Measurements from ENCODE around the gene KIF26B. TPM values are rescaled to one million over a fixed set of nuclear protein-coding genes. Genes with fewer than 3 reads are reported as not detected.

The KIF26B gene
- polyA plus RNA-seq, 4 donors = 31.8 to 38.0 (median 33.9) TPM

DNA sequence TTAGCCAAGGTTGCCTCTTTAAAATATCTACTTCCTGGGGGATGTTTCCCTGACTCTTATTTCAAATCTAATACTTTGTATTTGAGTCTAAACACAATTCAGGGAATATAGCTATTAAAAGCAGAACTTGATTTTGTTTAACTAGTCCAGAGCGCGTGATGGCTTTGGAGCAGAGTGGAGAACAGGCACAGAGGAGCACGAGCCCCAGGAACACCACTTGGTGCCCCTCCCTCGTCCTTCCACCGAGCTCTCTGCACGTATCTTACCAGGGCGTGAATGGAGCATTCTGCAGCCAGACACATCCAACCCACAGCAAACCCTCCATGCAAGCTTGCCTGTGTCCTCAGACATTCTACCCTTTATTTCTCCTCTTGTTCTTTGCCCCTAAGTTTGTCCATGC lies 14.1 kb downstream of the KIF26B start:
- no peak for DNase-seq (ENCODE audit: low read depth in 4 of 4, low spot score in 3 of 4)

DNA sequence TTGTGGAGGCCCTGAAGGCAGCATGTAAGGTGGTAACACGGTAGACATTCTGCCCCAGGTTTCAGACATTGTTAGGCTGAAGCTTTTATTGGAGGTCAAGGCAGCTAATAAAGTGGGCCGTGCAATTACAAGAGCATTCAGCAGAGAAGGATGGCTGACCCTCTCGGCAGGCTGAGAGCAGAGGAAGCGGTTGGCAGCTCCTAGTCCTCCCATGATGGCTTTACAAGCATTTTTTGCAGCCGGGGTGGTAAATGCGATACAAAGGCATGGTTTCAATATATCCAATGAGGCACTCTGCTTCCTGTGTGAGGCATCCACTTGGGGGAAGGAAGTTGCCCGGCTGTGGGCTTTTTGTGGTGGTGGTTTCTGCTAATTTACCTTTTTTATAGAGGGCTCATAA lies 14.6 kb downstream of the KIF26B start:
- no peak for DNase-seq (ENCODE audit: low read depth in 4 of 4, low spot score in 3 of 4)

DNA sequence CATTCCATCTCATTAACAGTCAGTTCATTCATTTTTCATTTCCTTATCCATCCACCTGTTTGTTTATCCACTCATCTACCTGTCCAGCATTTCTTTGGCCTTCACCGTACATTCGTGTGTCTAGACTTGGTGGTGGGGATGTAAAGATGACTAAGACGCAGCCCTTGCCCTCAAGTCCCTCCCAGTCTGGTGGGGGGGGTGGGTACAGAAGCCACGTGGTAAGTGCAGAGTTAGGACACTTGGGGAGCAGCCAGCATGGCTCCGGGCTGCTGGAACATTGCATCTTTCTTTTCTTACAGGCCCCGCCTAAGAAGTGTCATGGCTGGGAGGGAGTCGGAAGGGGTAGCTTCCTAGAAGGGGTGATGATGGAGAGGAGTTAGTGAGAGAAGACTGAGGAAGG lies 17.2 kb downstream of the KIF26B start:
- no peak for DNase-seq (ENCODE audit: low read depth in 4 of 4, low spot score in 3 of 4)

GRCh38 chr1:245172829-245173228 lies 18.0 kb downstream of the KIF26B start:
- no peak for DNase-seq (ENCODE audit: low read depth in 4 of 4, low spot score in 3 of 4)

DNA sequence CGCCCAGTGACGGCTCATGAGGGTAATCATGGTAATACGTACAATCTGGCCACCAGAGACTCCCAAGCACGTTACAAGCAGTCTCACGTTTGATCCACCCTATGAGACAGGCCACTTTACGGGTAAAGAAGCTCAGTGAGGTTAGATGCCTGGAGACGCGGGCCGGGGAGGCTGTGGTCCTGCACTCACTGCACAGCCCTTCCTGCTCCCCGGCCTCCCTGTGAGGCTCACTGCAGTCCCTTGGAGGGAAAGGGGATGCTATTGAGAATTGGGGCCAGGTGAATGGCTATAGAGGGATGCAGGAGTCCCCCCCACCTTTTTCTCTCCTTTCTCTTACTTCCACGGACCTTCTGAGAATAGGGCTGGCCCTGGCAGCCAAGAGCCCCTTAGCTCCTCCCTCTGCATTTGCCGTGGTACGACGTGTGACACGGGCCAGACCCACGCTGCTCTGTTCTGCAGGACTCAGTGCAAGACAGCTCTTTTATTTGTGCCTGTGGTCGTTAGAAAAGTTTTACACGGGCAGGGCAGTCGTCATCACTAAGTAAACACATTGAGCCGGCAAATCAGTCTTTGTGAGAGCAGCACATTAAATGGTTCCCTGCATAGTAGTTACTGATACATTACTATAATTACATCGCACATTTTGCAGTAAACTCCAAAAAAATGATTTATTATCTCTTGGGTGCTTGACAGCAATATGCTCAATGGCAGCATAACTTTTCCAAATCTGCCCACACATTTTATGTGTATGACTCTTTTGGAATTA lies 18.8 kb downstream of the KIF26B start:
- no peak for DNase-seq (ENCODE audit: low read depth in 4 of 4, low spot score in 3 of 4)

DNA sequence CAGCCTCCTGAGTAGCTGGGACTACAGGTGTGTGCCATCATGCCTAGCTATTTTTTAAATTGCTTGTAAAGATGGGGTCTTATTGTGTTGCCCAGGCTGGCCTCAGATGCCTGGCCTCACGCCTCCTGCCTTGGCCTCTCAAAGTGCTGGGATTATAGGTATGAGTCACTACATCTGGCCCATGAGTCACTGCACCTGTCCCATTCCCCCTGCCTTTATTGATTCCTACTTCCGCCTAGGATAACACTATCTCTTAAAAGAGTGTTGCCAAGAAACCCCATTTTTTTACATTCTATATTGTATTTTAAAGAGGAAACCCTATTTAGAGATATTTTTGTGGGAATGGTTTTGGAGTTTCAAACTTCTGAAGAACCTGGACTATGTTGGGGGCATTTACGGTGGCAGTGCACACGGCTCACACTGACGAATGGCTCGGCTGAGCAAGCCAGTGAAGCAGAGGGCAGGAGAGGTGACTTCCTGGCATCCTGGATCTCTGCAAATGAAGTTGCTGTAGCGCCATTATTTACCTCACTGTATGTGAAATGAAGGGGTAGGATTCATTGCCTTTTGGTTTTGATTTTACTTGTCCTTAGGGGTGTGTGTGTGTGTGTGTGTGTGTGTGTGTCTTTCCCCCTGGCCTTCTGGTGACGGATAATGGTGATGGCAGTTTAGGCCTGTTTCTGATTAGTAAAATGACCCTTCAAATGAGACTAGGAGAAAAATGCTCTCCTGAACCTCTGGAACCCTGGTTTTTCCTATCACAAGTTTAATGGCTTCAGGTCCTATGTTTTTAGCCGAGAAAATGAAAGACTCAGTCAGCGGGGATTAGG lies 22.5 kb downstream of the KIF26B start:
- no peak for DNase-seq (ENCODE audit: low read depth in 4 of 4, low spot score in 3 of 4)

- DNase-seq (ENCODE audit: low read depth in 4 of 4, low spot score in 3 of 4) = no peak
Observed at GRCh38 chr1:245179706-245180105, 24.9 kb downstream of the KIF26B start.

DNA sequence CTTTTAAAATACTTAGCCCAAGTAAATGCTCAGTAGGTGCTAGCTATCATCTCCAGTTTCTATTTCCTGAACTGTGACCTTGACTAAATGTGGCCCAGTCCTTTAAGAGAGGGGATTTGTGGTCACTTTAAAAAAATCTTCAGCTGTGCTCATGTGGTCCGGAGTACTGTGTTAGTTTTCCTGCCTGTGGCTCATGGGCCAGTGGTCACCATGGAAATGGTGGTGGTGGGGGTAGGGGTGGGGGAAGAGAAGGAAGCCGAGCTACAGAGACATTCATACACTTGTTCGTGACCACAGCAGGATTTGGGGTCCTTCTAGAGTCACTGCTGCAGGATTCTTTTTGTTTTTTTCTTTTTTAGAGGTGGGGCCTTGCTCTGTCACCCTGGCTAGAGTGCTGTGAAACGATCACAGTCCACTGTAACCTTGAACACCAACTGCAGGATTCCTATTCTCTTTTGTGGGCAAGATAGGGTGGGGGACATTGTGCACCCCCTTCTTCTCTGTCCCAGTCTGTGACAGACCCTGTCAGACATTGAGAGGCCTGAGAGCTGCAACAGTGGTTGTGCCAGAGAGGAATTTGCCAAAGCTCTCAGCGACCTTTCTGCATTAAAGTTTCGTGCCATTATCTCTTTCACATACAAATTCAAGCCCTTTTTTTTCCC lies 25.8 kb downstream of the KIF26B start:
- DNase-seq (ENCODE audit: low read depth in 4 of 4, low spot score in 3 of 4) = no peak

- DNase-seq (ENCODE audit: low read depth in 4 of 4, low spot score in 3 of 4) = no peak
Observed at GRCh38 chr1:245181158-245181517, 26.4 kb downstream of the KIF26B start.

DNA sequence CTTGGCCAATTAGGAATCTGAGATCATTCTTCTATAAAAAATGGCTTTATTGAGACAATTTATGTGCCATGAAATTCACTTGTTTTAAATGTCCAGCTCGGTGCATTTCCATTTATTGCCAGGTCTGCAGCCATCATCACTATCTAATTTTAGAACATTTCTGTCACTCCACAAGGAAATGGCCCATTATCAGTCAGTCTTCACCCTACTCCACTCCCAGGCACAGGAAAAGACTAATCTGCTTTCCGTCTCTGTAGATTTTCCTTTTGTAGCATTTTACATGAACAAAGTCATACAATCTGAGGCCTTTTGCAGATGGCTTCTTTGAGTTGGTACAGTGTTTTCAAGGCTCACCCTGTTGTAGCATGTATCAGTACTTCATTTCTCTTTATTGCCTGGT lies 27.2 kb downstream of the KIF26B start:
- DNase-seq (ENCODE audit: low read depth in 4 of 4, low spot score in 3 of 4) = no peak

GRCh38 chr1:245183429-245183828 lies 28.6 kb downstream of the KIF26B start:
- no peak for DNase-seq (ENCODE audit: low read depth in 4 of 4, low spot score in 3 of 4)

DNA sequence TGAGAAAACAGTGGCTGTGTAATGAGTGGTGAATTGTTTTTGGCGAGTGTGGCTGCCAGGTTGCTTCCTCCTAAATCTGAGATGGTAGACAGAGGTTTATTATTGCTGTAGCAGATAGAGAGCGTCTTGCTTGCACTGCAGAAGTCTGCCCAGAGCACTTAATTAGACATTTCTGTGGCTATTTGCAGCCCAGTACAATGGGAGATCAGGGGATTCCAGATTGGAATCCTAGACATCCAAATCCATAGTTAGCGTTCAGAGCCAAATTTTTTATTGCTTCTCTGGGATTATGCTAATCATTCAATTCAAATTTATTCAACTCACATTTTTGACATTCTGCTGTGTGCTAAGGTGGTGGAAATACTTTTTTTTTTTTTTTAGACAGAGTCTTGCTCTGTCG lies 30.0 kb downstream of the KIF26B start:
- DNase-seq (ENCODE audit: low read depth in 4 of 4, low spot score in 3 of 4) = no peak

DNA sequence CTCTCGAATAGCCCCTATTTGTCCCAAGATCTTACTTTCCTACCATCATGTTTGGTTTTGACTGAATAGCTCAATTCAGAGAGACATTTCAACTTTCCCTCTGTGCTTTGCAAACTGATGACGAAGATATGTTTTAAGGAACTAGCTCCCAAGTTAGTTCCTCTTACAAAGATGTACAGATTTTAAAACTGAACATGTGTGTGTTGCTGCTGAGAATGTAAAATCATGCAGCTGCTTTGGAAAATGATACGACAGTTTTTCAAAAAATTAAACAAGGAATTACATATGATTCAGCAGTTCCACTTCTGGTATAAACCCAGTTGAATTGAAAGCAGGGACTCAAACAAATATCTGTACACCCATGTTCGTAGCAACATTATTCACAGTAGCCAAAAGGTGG lies 33.6 kb downstream of the KIF26B start:
- no peak for DNase-seq (ENCODE audit: low read depth in 4 of 4, low spot score in 3 of 4)

- DNase-seq (ENCODE audit: low read depth in 4 of 4, low spot score in 3 of 4) = no peak
Observed at GRCh38 chr1:245195398-245195797, 40.6 kb downstream of the KIF26B start.

DNA sequence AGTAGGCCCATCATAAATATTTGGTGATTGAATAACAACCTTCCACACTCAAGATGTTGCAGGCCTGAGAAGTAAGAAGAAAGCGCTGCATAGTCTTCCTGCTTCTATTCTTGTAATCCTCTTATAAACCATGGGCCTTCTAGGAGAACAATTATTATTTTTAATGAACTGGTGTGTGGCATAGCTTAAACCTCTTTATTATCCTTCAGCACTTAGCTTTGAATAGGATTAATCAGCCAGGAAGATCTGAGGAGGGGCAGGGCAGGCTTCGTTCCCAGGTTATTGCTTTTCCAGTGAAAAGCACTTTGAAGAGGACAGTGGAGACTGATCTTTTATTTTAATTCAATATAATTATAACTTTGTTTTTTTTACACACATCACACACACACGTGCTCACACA lies 42.3 kb downstream of the KIF26B start:
- no peak for DNase-seq (ENCODE audit: low read depth in 4 of 4, low spot score in 3 of 4)

GRCh38 chr1:245197911-245198379 lies 43.2 kb downstream of the KIF26B start:
- no peak for DNase-seq (ENCODE audit: low read depth in 4 of 4, low spot score in 3 of 4)

DNA sequence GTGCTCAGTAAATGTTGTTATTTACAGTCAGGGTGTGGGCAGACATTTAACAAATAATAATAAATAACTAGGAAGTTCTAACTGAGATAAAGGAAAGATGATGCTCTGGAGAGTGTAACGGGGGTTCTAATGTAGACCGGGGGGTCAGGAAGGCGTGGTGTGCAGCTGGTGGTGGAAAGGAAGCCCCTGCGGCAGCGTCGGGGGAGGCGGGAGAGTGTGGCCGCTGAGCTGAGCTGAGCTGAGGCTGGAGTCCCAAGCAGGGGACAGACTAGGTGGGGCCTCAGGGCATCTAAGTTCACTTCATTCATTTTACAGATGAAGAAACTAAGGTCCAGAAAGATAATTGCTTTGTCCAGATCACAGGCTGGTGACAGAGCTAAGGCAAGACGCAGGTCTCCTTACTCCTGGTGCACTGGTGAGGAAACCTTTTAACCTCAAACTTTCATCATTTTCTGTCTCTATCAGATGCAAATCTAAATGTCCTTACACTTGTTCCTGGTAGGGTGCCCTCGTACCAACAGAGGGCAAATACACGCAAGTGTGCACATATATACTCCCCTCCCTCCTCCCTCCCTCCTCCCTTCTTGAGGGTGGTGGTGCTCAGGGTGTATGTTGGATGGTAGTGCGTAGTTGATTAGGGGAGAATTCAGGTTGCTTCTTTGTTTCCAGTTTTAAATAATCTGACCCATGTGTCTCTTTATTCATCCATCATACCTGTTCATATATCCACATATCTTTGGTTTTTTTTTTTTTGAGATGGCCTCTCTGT lies 44.1 kb downstream of the KIF26B start:
- no peak for DNase-seq (ENCODE audit: low read depth in 4 of 4, low spot score in 3 of 4)

GRCh38 chr1:245200146-245200545 lies 45.4 kb downstream of the KIF26B start:
- no peak for DNase-seq (ENCODE audit: low read depth in 4 of 4, low spot score in 3 of 4)

DNA sequence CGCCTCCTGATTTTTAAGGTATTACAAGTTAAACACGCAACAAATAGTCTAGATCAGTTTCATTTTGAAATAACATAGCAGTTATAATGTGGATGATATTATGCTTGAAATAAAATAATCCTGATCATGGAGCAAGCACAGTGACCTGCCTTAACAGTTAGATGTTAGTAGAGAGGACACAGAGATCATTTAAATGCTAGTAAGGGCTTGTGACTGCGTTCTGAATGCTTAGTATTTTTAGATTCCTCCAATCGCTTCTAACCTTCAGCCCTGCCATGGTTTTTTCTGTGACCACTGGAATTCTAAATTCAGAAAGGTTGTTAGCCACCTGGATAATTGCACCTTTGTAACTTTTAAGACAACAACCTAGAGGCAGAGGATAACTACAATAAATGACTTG lies 46.4 kb downstream of the KIF26B start:
- DNase-seq (ENCODE audit: low read depth in 4 of 4, low spot score in 3 of 4) = no peak

DNA sequence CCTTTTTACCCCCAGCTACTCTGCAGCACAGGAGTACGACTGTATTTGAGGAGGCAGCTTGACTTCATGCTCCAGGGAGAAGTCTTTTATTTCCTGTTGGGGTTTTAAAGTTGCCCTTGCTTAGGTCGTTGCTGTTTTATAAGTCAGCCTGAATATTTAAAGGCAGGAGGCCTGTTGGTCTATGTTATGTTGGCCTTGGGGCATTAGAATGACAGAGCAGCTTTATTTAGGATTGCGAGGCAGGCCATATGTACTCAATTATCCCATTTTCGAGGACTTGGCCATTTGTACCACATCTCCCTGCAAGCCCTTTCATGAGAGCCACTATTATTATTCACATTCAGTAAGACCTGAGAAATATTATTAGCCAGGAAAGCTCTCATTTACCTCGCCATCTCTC lies 47.0 kb downstream of the KIF26B start:
- DNase-seq (ENCODE audit: low read depth in 4 of 4, low spot score in 3 of 4) = no peak

DNA sequence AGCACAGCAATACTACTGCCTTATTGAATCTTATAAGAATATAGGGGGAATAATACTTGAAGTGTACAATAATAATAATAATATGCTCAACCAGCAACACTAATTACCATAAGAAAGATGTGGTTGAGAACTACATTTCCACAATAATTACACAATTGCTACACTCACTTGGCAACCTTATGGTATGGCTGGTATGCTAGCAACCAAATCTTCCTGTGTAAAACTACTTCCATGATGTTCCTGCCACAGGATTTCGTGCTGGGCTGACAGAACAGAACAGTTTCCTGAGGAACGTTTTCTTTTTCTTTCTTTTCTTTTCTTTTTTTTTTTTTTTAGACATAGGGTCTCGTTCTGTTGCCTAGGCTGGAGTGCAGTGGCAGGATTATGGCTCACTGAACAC lies 50.6 kb downstream of the KIF26B start:
- no peak for DNase-seq (ENCODE audit: low read depth in 4 of 4, low spot score in 3 of 4)
